ENCODE results near the gene ITGA2.

DNA sequence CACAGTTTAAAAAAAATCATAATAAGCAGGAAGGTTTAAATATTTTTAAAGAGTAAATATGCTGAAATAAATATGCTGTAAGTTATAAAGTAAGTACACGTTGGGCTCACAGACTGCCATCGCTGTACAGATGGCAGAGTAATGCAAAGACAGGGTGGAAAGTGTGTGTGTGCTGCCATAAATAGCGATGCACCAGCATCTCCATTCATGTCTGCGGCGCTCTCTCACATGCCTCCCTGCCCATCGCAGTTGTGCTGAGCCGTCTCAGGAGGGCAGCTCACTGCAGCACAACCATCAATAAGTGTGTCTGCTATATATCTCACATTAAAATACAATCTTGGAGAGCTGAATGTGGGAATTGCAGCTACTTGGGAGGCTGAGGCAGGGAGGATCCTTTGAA is 106.1 kb downstream of the ITGA2 start:
- TF ChIP-seq, protein P1, sequence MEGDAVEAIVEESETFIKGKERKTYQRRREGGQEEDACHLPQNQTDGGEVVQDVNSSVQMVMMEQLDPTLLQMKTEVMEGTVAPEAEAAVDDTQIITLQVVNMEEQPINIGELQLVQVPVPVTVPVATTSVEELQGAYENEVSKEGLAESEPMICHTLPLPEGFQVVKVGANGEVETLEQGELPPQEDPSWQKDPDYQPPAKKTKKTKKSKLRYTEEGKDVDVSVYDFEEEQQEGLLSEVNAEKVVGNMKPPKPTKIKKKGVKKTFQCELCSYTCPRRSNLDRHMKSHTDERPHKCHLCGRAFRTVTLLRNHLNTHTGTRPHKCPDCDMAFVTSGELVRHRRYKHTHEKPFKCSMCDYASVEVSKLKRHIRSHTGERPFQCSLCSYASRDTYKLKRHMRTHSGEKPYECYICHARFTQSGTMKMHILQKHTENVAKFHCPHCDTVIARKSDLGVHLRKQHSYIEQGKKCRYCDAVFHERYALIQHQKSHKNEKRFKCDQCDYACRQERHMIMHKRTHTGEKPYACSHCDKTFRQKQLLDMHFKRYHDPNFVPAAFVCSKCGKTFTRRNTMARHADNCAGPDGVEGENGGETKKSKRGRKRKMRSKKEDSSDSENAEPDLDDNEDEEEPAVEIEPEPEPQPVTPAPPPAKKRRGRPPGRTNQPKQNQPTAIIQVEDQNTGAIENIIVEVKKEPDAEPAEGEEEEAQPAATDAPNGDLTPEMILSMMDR (IDR thresholded peaks at IDR 0.05), result no peak
- no peak for TF ChIP-seq POLR2A (IDR thresholded peaks at IDR 0.05)
